GM19463 (cell line): Measurements from ENCODE around the gene HEPH.
"Not testable (repeated sequence)": the region's sequence is repeated elsewhere in the genome, so short reads cannot be mapped to it uniquely, and the experiment has no call there.

ENCODE experiments used
- ATAC-seq: cut with Tn5 transposase; IDR thresholded peaks from one replicate; pipeline ENCODE4 v1.9.1; 2021; ENCODE audit warnings: mild to moderate bottlenecking, moderate library complexity; ENCODE audit not compliant: unreplicated experiment

The HEPH gene

DNA sequence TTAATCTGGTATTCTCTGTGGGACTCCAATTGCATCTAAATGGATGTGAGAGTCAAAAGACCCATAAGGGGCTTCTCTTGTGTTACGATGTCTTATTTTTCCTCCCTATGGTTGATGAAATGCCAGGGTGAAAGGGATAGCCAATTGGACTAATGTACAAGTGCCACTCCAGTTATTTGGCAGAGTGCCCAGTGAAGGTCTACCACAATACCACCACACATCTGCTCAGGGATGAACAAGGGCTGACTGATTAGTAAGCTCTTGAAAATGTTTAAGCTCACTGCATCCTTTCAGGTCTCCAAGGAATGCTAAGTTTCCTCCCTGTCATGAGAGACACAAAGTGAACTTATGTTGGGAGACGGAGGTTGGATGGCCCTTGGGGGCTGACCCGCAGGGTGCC is 57.8 kb downstream of the HEPH start:
- ATAC-seq: no peak

DNA sequence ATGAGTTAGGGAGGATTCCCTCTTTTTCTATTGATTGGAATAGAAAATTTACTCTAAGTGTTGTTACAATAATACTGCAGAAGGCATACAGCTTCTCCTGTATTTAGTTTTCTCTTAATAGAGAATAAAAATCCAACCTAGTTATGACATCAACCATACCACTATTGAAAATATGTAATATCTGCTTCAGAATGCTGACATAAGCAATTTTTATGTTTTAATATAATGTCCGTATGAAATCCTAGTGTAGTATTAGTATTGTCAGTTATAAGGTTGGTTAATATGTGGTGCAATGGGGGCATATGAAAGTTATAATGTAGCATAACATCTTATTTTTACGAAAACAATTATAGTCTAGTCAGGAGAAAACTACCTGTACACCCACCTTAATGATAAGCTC is 68.2 kb downstream of the HEPH start:
- no peak for ATAC-seq

DNA sequence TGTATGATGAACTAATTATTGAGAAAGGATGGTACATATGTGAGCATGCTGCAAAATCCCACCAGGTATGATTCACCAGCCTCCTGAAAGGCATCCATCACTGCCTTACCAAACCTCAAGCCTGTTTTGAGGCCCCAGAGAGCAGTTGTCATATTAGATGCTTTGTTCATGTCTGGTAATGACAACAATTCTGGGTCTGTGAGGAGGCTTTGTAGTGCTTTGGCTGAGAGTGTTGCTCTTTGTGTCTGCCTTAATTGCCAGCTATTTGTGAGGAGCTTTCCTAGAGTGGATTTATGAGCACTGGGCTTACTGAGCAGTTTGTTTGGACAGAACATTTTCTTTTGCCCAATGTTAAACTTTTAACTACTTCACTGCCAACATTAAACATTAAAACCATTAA is 69.2 kb downstream of the HEPH start:
- ATAC-seq: no peak

DNA sequence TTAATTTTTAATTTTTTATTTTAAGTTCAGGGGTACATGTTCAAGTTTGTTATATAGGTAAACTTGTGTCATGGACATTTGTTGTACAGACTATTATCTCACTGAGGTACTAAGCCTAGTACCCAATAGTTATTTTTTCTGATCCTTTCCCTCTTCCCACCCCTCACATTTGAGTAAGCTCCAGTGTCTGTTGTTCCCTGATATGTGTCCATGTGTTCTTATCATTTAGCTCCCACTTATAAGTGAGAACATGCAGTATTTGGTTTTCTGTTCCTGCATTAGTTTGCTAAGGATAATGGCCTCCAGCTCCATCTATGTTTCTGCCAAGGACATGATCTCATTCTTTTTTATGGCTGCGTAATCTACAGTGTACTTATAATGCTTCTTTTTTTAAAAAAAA is 69.9 kb downstream of the HEPH start:
- not testable (repeated sequence) for ATAC-seq

DNA sequence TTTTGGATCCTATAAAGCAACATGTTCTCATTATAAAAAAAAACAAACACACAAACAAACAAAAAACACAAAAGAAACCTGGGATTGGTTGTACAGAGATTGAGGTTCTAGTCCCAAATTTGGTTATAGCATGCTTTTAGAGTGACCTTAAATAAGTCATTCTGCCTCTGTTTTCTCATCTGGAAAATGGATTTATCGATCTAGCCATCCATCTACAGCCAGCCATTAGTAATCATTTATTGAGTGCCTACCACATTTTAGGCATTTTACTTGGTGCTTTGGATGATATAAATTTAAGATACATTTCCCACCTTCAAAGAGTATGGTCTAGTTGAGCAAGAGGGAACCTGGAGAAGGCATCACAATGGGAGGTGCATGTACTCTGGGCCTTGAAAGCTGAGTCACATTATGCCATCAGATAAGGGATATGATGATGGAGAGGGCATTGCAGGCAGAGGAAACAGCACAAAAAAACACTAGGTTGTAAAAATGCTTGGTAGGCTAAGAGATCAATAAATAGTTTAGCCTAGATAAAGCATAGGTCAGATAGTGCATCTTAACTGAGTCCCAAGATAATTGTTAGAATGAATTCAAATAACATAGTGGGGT is 91.4 kb downstream of the HEPH start:
- no peak for ATAC-seq

DNA sequence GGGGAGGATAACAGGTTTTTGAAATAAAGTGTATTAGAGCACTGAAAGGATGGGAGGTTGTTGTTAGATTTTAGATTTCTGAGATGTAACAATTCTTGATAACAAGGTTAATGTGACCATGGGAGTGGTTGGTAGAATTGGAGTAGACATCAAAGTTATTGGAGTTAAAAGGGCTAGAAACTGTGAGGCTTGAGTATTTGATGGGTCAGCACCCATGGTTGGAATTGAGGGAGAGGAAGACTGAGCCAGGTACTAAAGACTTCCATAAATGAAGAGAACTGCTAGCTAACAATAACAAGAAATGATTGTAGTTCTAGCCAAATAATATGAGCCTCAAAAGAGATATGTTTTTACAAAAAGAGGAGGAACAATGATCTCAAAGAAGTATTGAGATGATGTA is 98.8 kb downstream of the HEPH start:
- no peak for ATAC-seq
